Transverse colon (tissue), 4 donors: Measurements from ENCODE around the gene CADM2. TPM values are rescaled to one million over a fixed set of nuclear protein-coding genes. Genes with fewer than 3 reads are reported as not detected.

Source experiments
- DNase-seq: peaks from one replicate; pipeline ENCODE4 v3.0.0-alpha.2; 2019
- H3K27ac ChIP-seq, 4 donors: fragments of 200-600 bp; sonication (generic); 2 replicates each; pipeline ENCODE4 v1.5.1; 2016 to 2018; ENCODE audit warnings: inconsistent platforms in 4 of 4
- H3K27me3 ChIP-seq: fragments of 200-600 bp; sonication (generic); 2 replicates; pipeline ENCODE4 v1.5.1; 2017; ENCODE audit warnings: inconsistent platforms
- H3K36me3 ChIP-seq, 4 donors: fragments of 200-600 bp; sonication (generic); 2 replicates each; pipeline ENCODE4 v1.5.1; 2017 to 2019; ENCODE audit warnings: inconsistent platforms in 4 of 4
- H3K4me1 ChIP-seq, 4 donors: fragments of 200-600 bp; sonication (generic); 2 replicates each; pipeline ENCODE4 v1.5.1; 2017 to 2020; ENCODE audit warnings: inconsistent platforms in 4 of 4
- H3K4me3 ChIP-seq, 4 donors: fragments of 200-600 bp; sonication (generic); 1 replicate in 1 of 4; 2 replicates in 3 of 4; pipeline versions ENCODE4 v1.5.1 to v1.6.1; 2017 to 2019; ENCODE audit warnings: inconsistent platforms in 4 of 4
- H3K9me3 ChIP-seq, 2 donors: fragments of 200-600 bp; sonication (generic); 2 replicates each; pipeline ENCODE4 v1.5.1; 2017 to 2019; ENCODE audit warnings: inconsistent platforms in 2 of 2
- EP300 ChIP-seq: sonication (generic); formaldehyde crosslinking; IDR thresholded peaks from one replicate; pipeline ENCODE4 v1.6.1; 2017; ENCODE audit warnings: antibody characterized with exemption, low read depth
- POLR2A ChIP-seq: fragments of 450-650 bp; IDR thresholded peaks from one replicate; pipeline ENCODE4 v1.6.1; 2016; ENCODE audit warnings: antibody characterized with exemption, mild to moderate bottlenecking, moderate library complexity
- POLR2AphosphoS5 ChIP-seq, 3 donors: sonication (generic); formaldehyde crosslinking; IDR thresholded peaks; one replicate each; pipeline ENCODE4 v1.6.1; 2016; ENCODE audit warnings: antibody characterized with exemption in 3 of 3
- WGBS, 2 donors: methylation state at CpG; one replicate each; pipeline ENCODE4 v1.1.5; 2018; ENCODE audit warnings: low coverage in 1 of 2; 5-methylcytosine and 5-hydroxymethylcytosine counted together
- in situ Hi-C, 4 donors: fragments of 200-750 bp; cut with MboI; loops; one replicate each; pipeline versions ENCODE4 v1.15.0 to v1.15.1; 2017; ENCODE audit warnings: low sequenced_read_pairs in 3 of 4, low pct_ligation_motif_present in 1 of 4, low pct_unique_long_range_greater_than_20kb in 1 of 4
- intact Hi-C: fragments of 100-400 bp; cut with DNase I; formaldehyde crosslinking; loops from one replicate; pipeline ENCODE4 v1.15.1; 2023; ENCODE audit warnings: low total_unique reads
- total RNA-seq, 4 donors: library from RNA; depleted of rRNA; stranded (reverse); fragments of >200 nt; gene quantifications; one replicate each; pipeline ENCODE4 v1.1.0, GENCODE V29; 2016
- TF ChIP-seq, protein P1 (sequence below), 5 experiments: fragments of 200-600 bp in 3 of 5; fragments of 450-650 bp in 2 of 5; sonication (generic) in 3 of 5; IDR thresholded peaks; 1 replicate in 2 of 5; 2 replicates in 3 of 5; pipeline ENCODE4 v1.5.1; 2016 to 2017; ENCODE audit warnings: antibody characterized with exemption in 5 of 5, inconsistent platforms in 3 of 5, mild to moderate bottlenecking in 2 of 5, moderate library complexity in 1 of 5

Gene CADM2
- total RNA-seq, 4 donors from 2014 or later = 2.2 to 21.3 (median 4.5) TPM

DNA sequence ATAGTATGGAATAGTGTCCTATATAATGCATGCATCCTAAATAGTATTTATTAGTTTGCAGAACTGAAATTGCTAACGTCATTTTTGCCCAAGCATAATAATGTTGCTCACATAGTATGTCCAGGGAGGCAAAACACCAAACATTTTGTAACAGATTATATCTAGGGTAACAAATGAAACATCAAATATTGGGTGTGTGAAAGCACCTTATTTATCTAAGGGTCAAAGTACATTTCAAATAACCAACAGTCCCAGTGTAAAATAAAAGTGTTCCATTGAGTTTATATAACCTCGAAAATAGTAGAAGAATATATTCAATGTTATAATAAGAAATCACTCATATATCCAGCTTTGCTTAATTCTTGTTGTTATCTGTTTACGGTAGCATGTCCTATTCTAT lies 363.1 kb downstream of the CADM2 start:
- DNase-seq = no peak
- WGBS, 2 donors = 48 to 65% methylated on average over 3 of the region's 3 CpGs
- TF ChIP-seq POLR2A = no peak
- TF ChIP-seq POLR2AphosphoS5 (IDR thresholded peaks at IDR 0.05) = no peak
- TF ChIP-seq EP300 = no peak
- TF ChIP-seq, protein P1, sequence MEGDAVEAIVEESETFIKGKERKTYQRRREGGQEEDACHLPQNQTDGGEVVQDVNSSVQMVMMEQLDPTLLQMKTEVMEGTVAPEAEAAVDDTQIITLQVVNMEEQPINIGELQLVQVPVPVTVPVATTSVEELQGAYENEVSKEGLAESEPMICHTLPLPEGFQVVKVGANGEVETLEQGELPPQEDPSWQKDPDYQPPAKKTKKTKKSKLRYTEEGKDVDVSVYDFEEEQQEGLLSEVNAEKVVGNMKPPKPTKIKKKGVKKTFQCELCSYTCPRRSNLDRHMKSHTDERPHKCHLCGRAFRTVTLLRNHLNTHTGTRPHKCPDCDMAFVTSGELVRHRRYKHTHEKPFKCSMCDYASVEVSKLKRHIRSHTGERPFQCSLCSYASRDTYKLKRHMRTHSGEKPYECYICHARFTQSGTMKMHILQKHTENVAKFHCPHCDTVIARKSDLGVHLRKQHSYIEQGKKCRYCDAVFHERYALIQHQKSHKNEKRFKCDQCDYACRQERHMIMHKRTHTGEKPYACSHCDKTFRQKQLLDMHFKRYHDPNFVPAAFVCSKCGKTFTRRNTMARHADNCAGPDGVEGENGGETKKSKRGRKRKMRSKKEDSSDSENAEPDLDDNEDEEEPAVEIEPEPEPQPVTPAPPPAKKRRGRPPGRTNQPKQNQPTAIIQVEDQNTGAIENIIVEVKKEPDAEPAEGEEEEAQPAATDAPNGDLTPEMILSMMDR (IDR thresholded peaks at IDR 0.05) = no peak
- Histone ChIP-seq H3K36me3 (no peaks in the 10 kb centered on the region), H3K9me3 (no peaks in the 10 kb centered on the region), H3K4me1 (no peaks in the 10 kb centered on the region), H3K4me3 (no peak overlapping the region), H3K27me3 (no peaks in the 10 kb centered on the region), H3K27ac (no peak overlapping the region)
- intact Hi-C loops = no loop called here
- in situ Hi-C loops = no loop called here

DNA sequence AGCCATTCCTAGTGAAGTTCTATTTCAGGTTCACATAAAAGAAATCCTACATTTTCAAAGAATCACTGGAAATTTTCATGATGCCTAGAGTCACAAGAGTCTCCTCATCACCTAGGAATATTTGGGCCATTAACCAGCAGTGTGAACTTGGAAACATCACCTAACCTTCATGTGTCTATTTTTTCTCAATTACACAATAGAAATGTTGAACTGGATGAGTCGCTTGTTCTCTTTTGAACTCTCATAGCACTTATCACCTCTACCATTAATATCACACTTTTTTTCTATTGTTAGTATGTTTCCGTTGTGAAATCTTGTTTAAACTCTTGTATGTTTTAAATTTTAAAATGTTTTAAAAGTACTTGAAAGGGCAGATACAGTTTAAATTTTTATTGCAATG lies 371.3 kb downstream of the CADM2 start:
- Histone ChIP-seq H3K9me3 (no peaks in the 10 kb centered on the region), H3K36me3 (no peaks in the 10 kb centered on the region), H3K4me1 (no peaks in the 10 kb centered on the region), H3K4me3 (no peak overlapping the region), H3K27me3 (no peaks in the 10 kb centered on the region), H3K27ac (no peak overlapping the region)
- WGBS, 2 donors = 69 to 81% methylated on average over 2 of the region's 2 CpGs
- DNase-seq = no peak
- intact Hi-C loops = no loop called here
- no peak for TF ChIP-seq EP300
- TF ChIP-seq, protein P1 (IDR thresholded peaks at IDR 0.05) = no peak
- TF ChIP-seq POLR2AphosphoS5 (IDR thresholded peaks at IDR 0.05) = no peak
- no peak for TF ChIP-seq POLR2A
- in situ Hi-C loops = no loop called here

DNA sequence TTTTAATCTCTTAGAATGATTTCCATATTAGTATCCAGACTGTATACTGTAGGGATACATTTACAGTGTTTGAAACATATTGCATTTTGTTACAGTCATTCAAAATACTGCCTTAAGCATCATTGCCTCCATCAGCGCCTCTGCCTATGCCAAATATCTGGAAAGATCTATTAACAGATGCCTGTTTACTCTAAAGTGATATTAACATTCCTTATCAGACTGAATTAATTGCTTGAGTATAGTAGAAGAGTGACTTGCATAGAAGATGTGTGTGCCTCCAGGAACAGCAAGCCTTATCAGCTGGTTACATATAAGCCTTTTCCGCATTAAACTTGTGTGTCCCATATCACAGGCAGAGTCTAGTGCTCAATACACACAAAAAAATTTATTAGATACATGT lies 379.1 kb downstream of the CADM2 start:
- WGBS, 2 donors = 81 to 91% methylated on average over 2 of the region's 2 CpGs
- Histone ChIP-seq H3K36me3 (no peaks in the 10 kb centered on the region), H3K4me3 (no peak overlapping the region), H3K9me3 (no peaks in the 10 kb centered on the region), H3K27me3 (no peaks in the 10 kb centered on the region), H3K4me1 (no peaks in the 10 kb centered on the region), H3K27ac (no peak overlapping the region)
- TF ChIP-seq POLR2A = no peak
- TF ChIP-seq, protein P1 (IDR thresholded peaks at IDR 0.05) = no peak
- TF ChIP-seq POLR2AphosphoS5 (IDR thresholded peaks at IDR 0.05) = no peak
- TF ChIP-seq EP300 = no peak
- intact Hi-C loops = no loop called here
- in situ Hi-C loops = no loop called here
- DNase-seq = no peak

DNA sequence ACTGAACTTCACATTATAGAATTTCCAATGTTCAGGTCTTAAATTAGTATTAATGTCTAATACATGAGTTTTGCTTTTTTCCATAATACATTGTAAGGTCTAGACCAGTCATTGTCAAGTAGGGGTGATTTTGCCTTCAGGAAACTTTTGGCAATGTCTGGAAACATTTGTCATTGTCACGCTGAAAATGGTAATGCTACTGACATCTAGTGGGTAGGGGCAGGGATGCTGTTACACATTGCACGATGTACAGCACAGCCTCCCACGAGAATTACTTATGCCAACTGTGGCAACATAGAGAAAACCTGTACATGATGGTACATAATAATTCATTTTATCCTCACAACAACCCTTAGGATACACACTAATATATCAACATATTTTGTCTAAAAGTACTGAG lies 384.1 kb downstream of the CADM2 start:
- H3K36me3 ChIP-seq = no peaks in the 10 kb centered on the region
- in situ Hi-C loops = no loop called here
- H3K4me1 ChIP-seq = no peaks in the 10 kb centered on the region
- intact Hi-C loops = no loop called here
- no peak overlapping the region for H3K27ac ChIP-seq
- no peak overlapping the region for H3K4me3 ChIP-seq
- no peak for DNase-seq
- TF ChIP-seq, protein P1 (IDR thresholded peaks at IDR 0.05) = no peak
- TF ChIP-seq EP300 (no peak), POLR2A (no peak), POLR2AphosphoS5 (IDR thresholded peaks at IDR 0.05) (no peak)
- H3K9me3 ChIP-seq = no peaks in the 10 kb centered on the region
- no peaks in the 10 kb centered on the region for H3K27me3 ChIP-seq
- WGBS, 2 donors = 21 to 23% methylated on average over 3 of the region's 3 CpGs
